GM12878 (cell line): ENCODE data around the gene MAP4K2. TPM values are rescaled to one million over a fixed set of nuclear protein-coding genes. Genes with fewer than 3 reads are reported as not detected.

Experiments
- ATAC-seq: fragments of 200-7000 bp; cut with Tn5 transposase; 3 replicates; pipeline ENCODE4 v1.9.1; 2020; ENCODE audit warnings: mild to moderate bottlenecking, moderate library complexity
- BruUV-seq: library from RNA; stranded (reverse); fragments of 400-500 nt; replicated peaks from 2 replicates; lab custom pipeline; 2021; lab: Mats Ljungman, UMichigan
- CTCF ChIA-PET: fragments of 300-600 bp; sonication (Branson Sonifier 250); formaldehyde crosslinking; extraction: SDS; loops from one replicate; lab custom pipeline; 2021; ENCODE audit warnings: inconsistent platforms; lab: Yijun Ruan, JAX
- POLR2A ChIA-PET: fragments of 350-600 bp; formaldehyde crosslinking; extraction: SDS; loops from one replicate; lab custom pipeline; 2021; ENCODE audit warnings: inconsistent platforms; lab: Charles Lee
- RAD21 ChIA-PET: fragments of 300-600 bp; sonication (Branson Sonifier 250); formaldehyde crosslinking; loops from one replicate; lab custom pipeline; 2023; ENCODE audit warnings: antibody characterized with exemption; ENCODE audit not compliant: unreplicated experiment; lab: Charles Lee
- SMC1A ChIA-PET: fragments of 300-600 bp; sonication (Branson Sonifier 250); formaldehyde crosslinking; loops from one replicate; lab custom pipeline; 2023; ENCODE audit not compliant: unreplicated experiment, uncharacterized antibody; lab: Charles Lee
- DNase-seq: peaks from one replicate; pipeline ENCODE4 v3.0.0-alpha.2; 2011; ENCODE audit warnings: low read depth, low spot score
- FAIRE-seq: peaks from 3 replicates; lab custom pipeline; 2011; peaks lifted over from hg19 to GRCh38; lab: Jason Lieb, UNC
- H2AFZ ChIP-seq: 2 replicates; pipeline ENCODE4 v1.6.0; 2011; ENCODE audit warnings: low read depth, low read length, control low read depth; ENCODE audit not compliant: control insufficient read depth
- H3K27ac ChIP-seq: 2 replicates; pipeline ENCODE4 v1.5.1; 2011; ENCODE audit warnings: control low read depth; ENCODE audit not compliant: control insufficient read depth, insufficient read depth
- H3K27me3 ChIP-seq, 2 experiments: replicated peaks in 1 of 2; 2 replicates each; pipeline versions ENCODE4 v1.6.0 to v1.6.1; 2011; ENCODE audit warnings: low read length in 1 of 2; ENCODE audit not compliant: control insufficient read depth in 2 of 2, insufficient read depth in 2 of 2
- H3K36me3 ChIP-seq, 2 experiments: 2 replicates each; pipeline ENCODE4 v1.5.1; 2011; ENCODE audit warnings: low read length in 1 of 2; ENCODE audit not compliant: control insufficient read depth in 2 of 2, insufficient read depth in 2 of 2
- H3K4me1 ChIP-seq: 2 replicates; pipeline ENCODE4 v1.6.1; 2011; ENCODE audit warnings: mild to moderate bottlenecking, low read length, moderate library complexity, mixed read lengths; ENCODE audit not compliant: control insufficient read depth, insufficient read depth
- H3K4me2 ChIP-seq: 2 replicates; pipeline ENCODE4 v1.6.0; 2011; ENCODE audit warnings: control low read depth; ENCODE audit not compliant: control insufficient read depth, insufficient read depth
- H3K4me3 ChIP-seq: fragments of 200-600 bp; sonication (generic); 2 replicates; pipeline ENCODE4 v1.5.1; 2016
- H3K79me2 ChIP-seq: 2 replicates; pipeline ENCODE4 v1.6.0; 2011; ENCODE audit warnings: low read length; ENCODE audit not compliant: control insufficient read depth, insufficient read depth
- H3K9ac ChIP-seq: 2 replicates; pipeline ENCODE4 v1.8.0; 2011; ENCODE audit warnings: low read length, control low read depth, mixed read lengths; ENCODE audit not compliant: control insufficient read depth, insufficient read depth
- H3K9me3 ChIP-seq: replicated peaks from 3 replicates; pipeline ENCODE4 v1.5.1; 2011; ENCODE audit warnings: mild to moderate bottlenecking, low read length; ENCODE audit not compliant: control insufficient read depth, insufficient read depth
- H4K20me1 ChIP-seq: 2 replicates; pipeline ENCODE4 v1.6.0; 2011; ENCODE audit not compliant: control insufficient read depth, insufficient read depth
- BRCA1 ChIP-seq: IDR thresholded peaks from 2 replicates; pipeline ENCODE4 v1.6.1; 2011; ENCODE audit warnings: low read depth, low read length, improper control_type of control experiment
- ESRRA ChIP-seq: IDR thresholded peaks from 2 replicates; pipeline ENCODE4 v1.6.1; 2012; ENCODE audit warnings: mild to moderate bottlenecking, low read length, improper control_type of control experiment
- HDAC6 ChIP-seq: fragments of 200-600 bp; sonication (generic); IDR thresholded peaks from one replicate; pipeline ENCODE4 v1.8.0; 2017; ENCODE audit warnings: antibody characterized with exemption; ENCODE audit not compliant: unreplicated experiment
- KAT2A ChIP-seq: conservative IDR thresholded peaks from 2 replicates; pipeline ENCODE4 v1.6.1; 2011; ENCODE audit warnings: low read depth, low read length; ENCODE audit not compliant: control insufficient read depth
- KLF5 ChIP-seq: fragments of 450-650 bp; IDR thresholded peaks from 2 replicates; pipeline ENCODE4 v1.6.1; 2014; ENCODE audit warnings: mild to moderate bottlenecking; ENCODE audit not compliant: partially characterized antibody
- LARP7 ChIP-seq: fragments of 450-650 bp; IDR thresholded peaks from 2 replicates; pipeline ENCODE4 v1.6.1; 2017; ENCODE audit warnings: mild to moderate bottlenecking
- MAX ChIP-seq: IDR thresholded peaks from 2 replicates; pipeline ENCODE4 v1.6.1; 2012; ENCODE audit warnings: low read depth, low read length, improper control_type of control experiment
- NR2C1 ChIP-seq: fragments of 450-650 bp; IDR thresholded peaks from 2 replicates; pipeline ENCODE4 v1.6.1; 2017; ENCODE audit warnings: antibody characterized with exemption, mild to moderate bottlenecking, moderate library complexity
- POLR2AphosphoS5 ChIP-seq: IDR thresholded peaks from 2 replicates; pipeline ENCODE4 v1.6.1; 2011; ENCODE audit warnings: mild to moderate bottlenecking, low read length, inconsistent platforms
- RUNX3 ChIP-seq: IDR thresholded peaks from 2 replicates; pipeline ENCODE4 v1.6.1; 2012; ENCODE audit warnings: low read length, inconsistent platforms
- SMARCA5 ChIP-seq: fragments of 450-650 bp; IDR thresholded peaks from 2 replicates; pipeline ENCODE4 v1.6.1; 2017; ENCODE audit warnings: mild to moderate bottlenecking
- ZBTB11 ChIP-seq: fragments of 450-650 bp; formaldehyde crosslinking; IDR thresholded peaks from 2 replicates; pipeline ENCODE4 v1.5.0; 2022; ENCODE audit warnings: mild to moderate bottlenecking, missing genetic modification characterization
- ZNF207 ChIP-seq: fragments of 450-650 bp; IDR thresholded peaks from 2 replicates; pipeline ENCODE4 v1.6.1; 2014; ENCODE audit warnings: antibody characterized with exemption, mild to moderate bottlenecking, borderline replicate concordance
- ZNF622 ChIP-seq: fragments of 450-650 bp; IDR thresholded peaks from 2 replicates; pipeline ENCODE4 v1.6.1; 2017; ENCODE audit warnings: mild to moderate bottlenecking, inconsistent platforms
- ZSCAN29 ChIP-seq: fragments of 450-650 bp; IDR thresholded peaks from 2 replicates; pipeline ENCODE4 v1.6.1; 2017; ENCODE audit warnings: mild to moderate bottlenecking, moderate library complexity
- WGBS: methylation state at CpG from one replicate; pipeline ENCODE4 v1.1.6; 2016; ENCODE audit warnings: low lambda C conversion rate; ENCODE audit not compliant: insufficient replicate concordance, insufficient coverage; ENCODE audit errors: missing lambda C conversion rate; 5-methylcytosine and 5-hydroxymethylcytosine counted together
- in situ Hi-C: fragments of 300-500 bp; cut with MboI; formaldehyde crosslinking; loops from 9 replicates; pipeline ENCODE4 v1.14.3; 2018; ENCODE audit warnings: mixed read lengths
- intact Hi-C: fragments of 100-400 bp; cut with micrococcal nuclease; formaldehyde crosslinking; loops from one replicate; pipeline ENCODE4 v1.14.2; 2022; ENCODE audit not compliant: unreplicated experiment
- polyA plus RNA-seq, 11 experiments: library from polyadenylated mRNA; depleted of rRNA in 4 of 11; unstranded in 6 of 11; stranded (reverse) in 5 of 11; fragments of >200 nt; fragmentation: Nextera tagmentation in 4 of 11; fragmentation: Illumina TruSeq in 1 of 11; extraction: Ambion mirVana in 4 of 11; extraction: Trizol in 1 of 11; gene quantifications; 1 replicate in 1 of 11; 2 replicates in 10 of 11; pipeline versions ENCODE4 v1.2.1 to v1.2.3, GENCODE V29; 2011 to 2016; ENCODE audit warnings: inconsistent platforms in 2 of 11, missing spikeins in 2 of 11, low read depth in 1 of 11
- total RNA-seq, 4 experiments: library from RNA; depleted of rRNA in 3 of 4; stranded (reverse); fragments of >200 nt in 3 of 4; fragmentation: Illumina TruSeq in 1 of 4; extraction: Trizol in 1 of 4; gene quantifications; 2 replicates each; pipeline versions ENCODE4 v1.2.1 to v1.2.3, GENCODE V29; 2013 to 2021

Gene MAP4K2
- total and polyA plus RNA-seq, 10 of the 15 experiments (the other 5 are each of a cell fraction or from before 2014, with no cell fraction given): 0.98 to 78.1 (median 48.9) TPM

- no peaks in the 10 kb centered on the region for H4K20me1 ChIP-seq
- RAD21 ChIA-PET: no interaction called here
- DNase-seq (no peak), FAIRE-seq (no peak), ATAC-seq (no peak)
- intact Hi-C loops (loop anchor here (10.0 kb wide), 1 partner anchor 412 kb away; no protein-coding TSS in a partner anchor), in situ Hi-C loops (no loop called here)
- H3K27me3 ChIP-seq: no peaks in the 10 kb centered on the region
- WGBS: 51% methylated on average over 6 of the region's 6 CpGs
- H3K27ac ChIP-seq: no peak overlapping the region
- H3K4me2 ChIP-seq: no peak overlapping the region
- CTCF ChIA-PET: interaction anchor here (0.9 to 28.8 kb wide), 2 partner anchors 44 to 99 kb away, joined by 3 to 1208 read pairs; partner anchors contain the start of gene EHD1
- no peak overlapping the region for H3K9ac ChIP-seq
- H3K79me2 ChIP-seq: no peaks in the 10 kb centered on the region
- H3K4me3 ChIP-seq: no peak overlapping the region
- H3K4me1 ChIP-seq: peaks cover 13% of the 10 kb centered on the region
- POLR2A ChIA-PET: no interaction called here
- SMC1A ChIA-PET: no interaction called here
- H3K36me3 ChIP-seq: no peaks in the 10 kb centered on the region
- H3K9me3 ChIP-seq: no peaks in the 10 kb centered on the region
- no peak for TF ChIP-seq LARP7
- TF ChIP-seq MAX: no peak
- TF ChIP-seq NR2C1: no peak
- no peak for TF ChIP-seq HDAC6
- no peak for TF ChIP-seq KAT2A
- TF ChIP-seq ESRRA: no peak
- TF ChIP-seq RUNX3: no peak
- TF ChIP-seq ZNF207: no peak
- TF ChIP-seq ZNF622: no peak
- no peak for TF ChIP-seq ZBTB11 (CRISPR knock-in tag)
- TF ChIP-seq KLF5: no peak
- no peak for TF ChIP-seq BRCA1
- no peak for TF ChIP-seq SMARCA5
- TF ChIP-seq ZSCAN29: no peak
- no peak for TF ChIP-seq POLR2AphosphoS5
- no TSS peak for BruUV-seq
- H2AFZ ChIP-seq: no peak overlapping the region
These were observed 39.3 kb upstream of the MAP4K2 start for GRCh38 chr11:64842366-64842759.
